ENCODE results near the gene GATD1. TPM values are rescaled to one million over a fixed set of nuclear protein-coding genes. Genes with fewer than 3 reads are reported as not detected.
A peak's percentile ranks its signal among the peaks of the same experiment; 100 is the strongest.

Gene GATD1
- total and polyA plus RNA-seq, 9 of the 15 experiments (the other 6 are each of a cell fraction or from before 2014, with no cell fraction given) = 2.8 to 144 (median 36.9) TPM

DNA sequence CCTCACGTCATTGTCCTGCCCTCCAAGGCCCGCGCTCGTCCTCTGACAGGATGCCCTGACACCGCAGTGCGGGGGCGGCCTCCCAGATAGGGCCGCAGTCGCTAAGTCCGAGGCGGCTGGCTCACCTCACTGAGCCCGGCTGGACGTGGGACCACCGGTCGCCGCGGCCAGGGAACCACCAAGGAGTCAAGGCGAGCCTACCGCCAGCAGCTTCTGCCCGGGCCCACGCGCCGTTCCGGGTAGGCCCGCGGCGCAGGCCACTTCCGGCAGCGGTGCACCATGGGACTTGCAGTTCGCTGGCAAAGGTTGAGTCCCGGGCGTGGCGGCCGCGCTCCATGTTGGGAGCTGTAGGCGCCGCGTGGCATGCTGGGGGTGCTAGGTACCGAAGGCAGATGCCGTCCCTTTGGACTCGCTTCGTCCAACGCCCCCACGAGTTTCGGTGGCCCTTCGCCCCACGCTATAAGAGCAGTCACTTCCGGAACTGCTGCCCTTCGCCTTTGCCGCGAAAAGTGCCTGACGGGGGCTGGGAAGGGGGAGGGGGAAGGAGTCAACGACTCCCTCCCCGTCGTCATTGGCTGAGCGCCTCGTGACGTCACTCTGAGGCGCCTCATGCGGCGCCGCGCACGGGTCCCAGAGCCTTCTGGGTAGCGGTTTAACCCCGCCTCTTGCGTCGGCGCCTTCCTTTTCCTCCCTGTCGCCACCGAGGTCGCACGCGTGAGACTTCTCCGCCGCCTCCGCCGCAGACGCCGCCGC, 32.2 kb upstream of the GATD1 start, which contains the start of gene RPLP2 (continued):
- TF ChIP-seq, protein P1, sequence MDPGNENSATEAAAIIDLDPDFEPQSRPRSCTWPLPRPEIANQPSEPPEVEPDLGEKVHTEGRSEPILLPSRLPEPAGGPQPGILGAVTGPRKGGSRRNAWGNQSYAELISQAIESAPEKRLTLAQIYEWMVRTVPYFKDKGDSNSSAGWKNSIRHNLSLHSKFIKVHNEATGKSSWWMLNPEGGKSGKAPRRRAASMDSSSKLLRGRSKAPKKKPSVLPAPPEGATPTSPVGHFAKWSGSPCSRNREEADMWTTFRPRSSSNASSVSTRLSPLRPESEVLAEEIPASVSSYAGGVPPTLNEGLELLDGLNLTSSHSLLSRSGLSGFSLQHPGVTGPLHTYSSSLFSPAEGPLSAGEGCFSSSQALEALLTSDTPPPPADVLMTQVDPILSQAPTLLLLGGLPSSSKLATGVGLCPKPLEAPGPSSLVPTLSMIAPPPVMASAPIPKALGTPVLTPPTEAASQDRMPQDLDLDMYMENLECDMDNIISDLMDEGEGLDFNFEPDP (CRISPR knock-in tag; IDR thresholded peaks at IDR 0.05) = no peak
- TF ChIP-seq ZNF717 (CRISPR knock-in tag; IDR thresholded peaks at IDR 0.05) = no peak
- TF ChIP-seq MTA3 (IDR thresholded peaks at IDR 0.05; ENCODE audit: borderline replicate concordance) = peak; percentile 93; the same call in 1 of the 2 replicates
- TF ChIP-seq ZNF143 (CRISPR knock-in tag; IDR thresholded peaks at IDR 0.05) = peak; percentile 97
- TF ChIP-seq ETV1 (tag; conservative IDR thresholded peaks at IDR 0.05; ENCODE audit: low read depth) = peak; percentile 85
- no peak for TF ChIP-seq ZFP1 (CRISPR knock-in tag; IDR thresholded peaks at IDR 0.05)
- 0 out of 4 replicates have a peak, but pooled peaks of 1 of the 2 experiments have one; percentile 47 for TF ChIP-seq NONO (IDR thresholded peaks at IDR 0.05; ENCODE audit: low read depth in 2 of 2, low read length in 1 of 2)
- TF ChIP-seq, protein P2, sequence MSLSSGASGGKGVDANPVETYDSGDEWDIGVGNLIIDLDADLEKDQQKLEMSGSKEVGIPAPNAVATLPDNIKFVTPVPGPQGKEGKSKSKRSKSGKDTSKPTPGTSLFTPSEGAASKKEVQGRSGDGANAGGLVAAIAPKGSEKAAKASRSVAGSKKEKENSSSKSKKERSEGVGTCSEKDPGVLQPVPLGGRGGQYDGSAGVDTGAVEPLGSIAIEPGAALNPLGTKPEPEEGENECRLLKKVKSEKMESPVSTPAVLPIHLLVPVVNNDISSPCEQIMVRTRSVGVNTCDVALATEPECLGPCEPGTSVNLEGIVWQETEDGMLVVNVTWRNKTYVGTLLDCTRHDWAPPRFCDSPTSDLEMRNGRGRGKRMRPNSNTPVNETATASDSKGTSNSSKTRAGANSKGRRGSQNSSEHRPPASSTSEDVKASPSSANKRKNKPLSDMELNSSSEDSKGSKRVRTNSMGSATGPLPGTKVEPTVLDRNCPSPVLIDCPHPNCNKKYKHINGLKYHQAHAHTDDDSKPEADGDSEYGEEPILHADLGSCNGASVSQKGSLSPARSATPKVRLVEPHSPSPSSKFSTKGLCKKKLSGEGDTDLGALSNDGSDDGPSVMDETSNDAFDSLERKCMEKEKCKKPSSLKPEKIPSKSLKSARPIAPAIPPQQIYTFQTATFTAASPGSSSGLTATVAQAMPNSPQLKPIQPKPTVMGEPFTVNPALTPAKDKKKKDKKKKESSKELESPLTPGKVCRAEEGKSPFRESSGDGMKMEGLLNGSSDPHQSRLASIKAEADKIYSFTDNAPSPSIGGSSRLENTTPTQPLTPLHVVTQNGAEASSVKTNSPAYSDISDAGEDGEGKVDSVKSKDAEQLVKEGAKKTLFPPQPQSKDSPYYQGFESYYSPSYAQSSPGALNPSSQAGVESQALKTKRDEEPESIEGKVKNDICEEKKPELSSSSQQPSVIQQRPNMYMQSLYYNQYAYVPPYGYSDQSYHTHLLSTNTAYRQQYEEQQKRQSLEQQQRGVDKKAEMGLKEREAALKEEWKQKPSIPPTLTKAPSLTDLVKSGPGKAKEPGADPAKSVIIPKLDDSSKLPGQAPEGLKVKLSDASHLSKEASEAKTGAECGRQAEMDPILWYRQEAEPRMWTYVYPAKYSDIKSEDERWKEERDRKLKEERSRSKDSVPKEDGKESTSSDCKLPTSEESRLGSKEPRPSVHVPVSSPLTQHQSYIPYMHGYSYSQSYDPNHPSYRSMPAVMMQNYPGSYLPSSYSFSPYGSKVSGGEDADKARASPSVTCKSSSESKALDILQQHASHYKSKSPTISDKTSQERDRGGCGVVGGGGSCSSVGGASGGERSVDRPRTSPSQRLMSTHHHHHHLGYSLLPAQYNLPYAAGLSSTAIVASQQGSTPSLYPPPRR (CRISPR knock-in tag; IDR thresholded peaks at IDR 0.05; ENCODE audit: borderline replicate concordance) = no peak; the same call in 1 of the 2 replicates
- TF ChIP-seq, protein P3, sequence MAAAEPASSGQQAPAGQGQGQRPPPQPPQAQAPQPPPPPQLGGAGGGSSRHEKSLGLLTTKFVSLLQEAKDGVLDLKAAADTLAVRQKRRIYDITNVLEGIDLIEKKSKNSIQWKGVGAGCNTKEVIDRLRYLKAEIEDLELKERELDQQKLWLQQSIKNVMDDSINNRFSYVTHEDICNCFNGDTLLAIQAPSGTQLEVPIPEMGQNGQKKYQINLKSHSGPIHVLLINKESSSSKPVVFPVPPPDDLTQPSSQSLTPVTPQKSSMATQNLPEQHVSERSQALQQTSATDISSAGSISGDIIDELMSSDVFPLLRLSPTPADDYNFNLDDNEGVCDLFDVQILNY (CRISPR knock-in tag; IDR thresholded peaks at IDR 0.05) = peak; percentile 91
- no peak; the same call in 1 of the 2 replicates for TF ChIP-seq SAFB (IDR thresholded peaks at IDR 0.05; ENCODE audit: borderline replicate concordance, low read depth, low read length)
- peak; percentile 66 for TF ChIP-seq HMGN3 (IDR thresholded peaks at IDR 0.05; ENCODE audit: borderline replicate concordance, extremely low read depth, insufficient read length, low read depth, low read length)
- peak; percentile 93 for TF ChIP-seq ZNF444 (CRISPR knock-in tag; IDR thresholded peaks at IDR 0.05)
- no peak for TF ChIP-seq MCM5 (IDR thresholded peaks at IDR 0.05; ENCODE audit: low read depth)
- TF ChIP-seq ZBED1 (IDR thresholded peaks at IDR 0.05) = peak; percentile 67; the same call in 1 of the 2 replicates
- peak; percentile 50 for TF ChIP-seq SETDB1 (IDR thresholded peaks at IDR 0.05; ENCODE audit: low read length)
- TF ChIP-seq, protein P4, sequence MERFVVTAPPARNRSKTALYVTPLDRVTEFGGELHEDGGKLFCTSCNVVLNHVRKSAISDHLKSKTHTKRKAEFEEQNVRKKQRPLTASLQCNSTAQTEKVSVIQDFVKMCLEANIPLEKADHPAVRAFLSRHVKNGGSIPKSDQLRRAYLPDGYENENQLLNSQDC (CRISPR knock-in tag; IDR thresholded peaks at IDR 0.05) = no peak
- TF ChIP-seq, protein P5, sequence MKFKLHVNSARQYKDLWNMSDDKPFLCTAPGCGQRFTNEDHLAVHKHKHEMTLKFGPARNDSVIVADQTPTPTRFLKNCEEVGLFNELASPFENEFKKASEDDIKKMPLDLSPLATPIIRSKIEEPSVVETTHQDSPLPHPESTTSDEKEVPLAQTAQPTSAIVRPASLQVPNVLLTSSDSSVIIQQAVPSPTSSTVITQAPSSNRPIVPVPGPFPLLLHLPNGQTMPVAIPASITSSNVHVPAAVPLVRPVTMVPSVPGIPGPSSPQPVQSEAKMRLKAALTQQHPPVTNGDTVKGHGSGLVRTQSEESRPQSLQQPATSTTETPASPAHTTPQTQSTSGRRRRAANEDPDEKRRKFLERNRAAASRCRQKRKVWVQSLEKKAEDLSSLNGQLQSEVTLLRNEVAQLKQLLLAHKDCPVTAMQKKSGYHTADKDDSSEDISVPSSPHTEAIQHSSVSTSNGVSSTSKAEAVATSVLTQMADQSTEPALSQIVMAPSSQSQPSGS (CRISPR knock-in tag; IDR thresholded peaks at IDR 0.05) = peak; percentile 18; the same call in 1 of the 2 replicates
- TF ChIP-seq HMG20A (CRISPR knock-in tag; conservative IDR thresholded peaks at IDR 0.05) = no peak
- TF ChIP-seq CSDE1 (IDR thresholded peaks at IDR 0.05) = peak in 1 of 2 experiments; percentile 91; a peak in 2 of 4 replicates
- peak; percentile 80; the same call in 1 of the 2 replicates for TF ChIP-seq LARP7 (IDR thresholded peaks at IDR 0.05)

Data from K562 (cell line).